Sigmoid colon (tissue), 4 donors: Measurements from ENCODE around the gene TRPM4.

Experiments used
- POLR2A ChIP-seq, 2 donors: fragments of 450-650 bp; IDR thresholded peaks; one replicate each; pipeline ENCODE4 v1.6.1; 2016; ENCODE audit warnings: antibody characterized with exemption in 2 of 2, mild to moderate bottlenecking in 2 of 2, moderate library complexity in 2 of 2
- POLR2AphosphoS5 ChIP-seq, 4 donors: sonication (generic); formaldehyde crosslinking; IDR thresholded peaks; one replicate each; pipeline ENCODE4 v1.6.1; 2017; ENCODE audit warnings: antibody characterized with exemption in 4 of 4

GRCh38 chr19:49233163-49233562 is 75.6 kb downstream of the TRPM4 start:
- TF ChIP-seq POLR2AphosphoS5 (IDR thresholded peaks at IDR 0.05) = no peak
- no peak for TF ChIP-seq POLR2A (IDR thresholded peaks at IDR 0.05)
